ENCODE data around the gene BMP10.

The BMP10 gene

GRCh38 chr2:68889500-68889899 is 18.3 kb upstream of the BMP10 start:
- no peak for DNase-seq (ENCODE audit: low spot score)

GRCh38 chr2:68889021-68889420 is 17.8 kb upstream of the BMP10 start:
- DNase-seq (ENCODE audit: low spot score): no peak

DNA sequence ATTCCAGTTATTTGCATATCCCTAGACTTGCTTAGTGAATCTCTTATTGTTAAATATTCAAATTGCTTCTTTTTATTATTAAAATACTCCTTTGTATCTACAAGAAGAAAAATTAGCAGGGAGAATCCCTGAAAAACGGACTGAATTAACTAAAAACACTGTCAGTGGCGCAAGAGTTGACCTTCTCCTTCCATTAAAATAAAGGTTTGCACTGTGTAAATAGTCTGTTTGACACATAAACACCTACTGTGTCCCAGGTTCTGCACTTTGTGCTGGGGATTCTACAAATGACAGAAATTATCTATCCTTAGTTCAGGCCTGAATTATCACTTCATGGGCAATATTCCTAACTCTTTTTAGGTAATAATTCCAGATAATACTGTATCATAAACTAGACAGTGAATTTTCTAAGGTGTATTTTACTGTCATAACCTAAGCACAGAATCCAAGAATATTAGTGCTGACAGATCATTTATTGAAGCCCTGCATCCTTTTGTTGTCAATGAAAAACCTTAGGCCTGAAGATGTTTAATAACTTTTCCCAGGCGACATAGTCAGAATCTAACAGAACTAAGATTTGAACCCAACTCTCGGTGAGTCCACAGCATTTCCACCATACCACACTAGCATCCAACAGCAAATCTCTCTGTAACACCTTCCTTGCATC is 17.0 kb upstream of the BMP10 start:
- no peak for DNase-seq (ENCODE audit: low spot score)

DNA sequence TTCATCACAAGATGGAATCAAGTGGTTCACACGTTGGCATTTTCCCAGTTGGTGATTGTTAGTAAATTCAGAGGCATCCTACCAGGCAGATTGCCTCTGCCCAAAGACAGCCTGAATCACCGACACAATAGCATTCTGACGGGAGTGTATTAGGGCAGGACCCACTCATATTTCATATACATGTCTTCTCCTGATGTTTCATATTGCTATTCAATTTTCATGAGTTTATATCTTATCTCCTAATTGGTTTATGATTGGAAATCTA is 14.5 kb upstream of the BMP10 start:
- no peak for DNase-seq (ENCODE audit: low spot score)

GRCh38 chr2:68885074-68885810 is 14.0 kb upstream of the BMP10 start:
- DNase-seq (ENCODE audit: low spot score): peak; percentile 66

- no peak for DNase-seq (ENCODE audit: low spot score)
Observed at GRCh38 chr2:68880213-68880612, 9.0 kb upstream of the BMP10 start.

- no peak for DNase-seq (ENCODE audit: low spot score)
Observed at GRCh38 chr2:68879296-68879695, 8.1 kb upstream of the BMP10 start.

DNA sequence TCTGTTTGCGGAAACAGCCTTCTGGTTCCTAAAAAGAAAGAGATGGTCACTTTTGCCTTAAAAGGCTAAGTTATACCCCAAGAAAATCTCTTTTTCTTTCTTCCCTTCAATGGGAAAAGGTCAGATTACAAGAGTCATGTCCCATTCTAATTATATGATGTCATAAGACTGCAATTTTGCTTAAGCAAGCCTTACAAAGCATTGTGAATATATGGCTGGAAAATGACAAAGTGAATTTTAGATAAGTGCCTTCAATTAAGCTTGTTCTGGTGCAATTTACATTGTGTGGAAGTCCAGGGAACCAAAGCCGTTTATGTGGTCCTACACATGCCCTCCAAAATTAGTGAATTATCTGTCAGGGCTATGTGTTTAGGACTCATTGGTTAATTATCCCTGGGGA is 7.6 kb upstream of the BMP10 start:
- DNase-seq (ENCODE audit: low spot score): no peak

DNA sequence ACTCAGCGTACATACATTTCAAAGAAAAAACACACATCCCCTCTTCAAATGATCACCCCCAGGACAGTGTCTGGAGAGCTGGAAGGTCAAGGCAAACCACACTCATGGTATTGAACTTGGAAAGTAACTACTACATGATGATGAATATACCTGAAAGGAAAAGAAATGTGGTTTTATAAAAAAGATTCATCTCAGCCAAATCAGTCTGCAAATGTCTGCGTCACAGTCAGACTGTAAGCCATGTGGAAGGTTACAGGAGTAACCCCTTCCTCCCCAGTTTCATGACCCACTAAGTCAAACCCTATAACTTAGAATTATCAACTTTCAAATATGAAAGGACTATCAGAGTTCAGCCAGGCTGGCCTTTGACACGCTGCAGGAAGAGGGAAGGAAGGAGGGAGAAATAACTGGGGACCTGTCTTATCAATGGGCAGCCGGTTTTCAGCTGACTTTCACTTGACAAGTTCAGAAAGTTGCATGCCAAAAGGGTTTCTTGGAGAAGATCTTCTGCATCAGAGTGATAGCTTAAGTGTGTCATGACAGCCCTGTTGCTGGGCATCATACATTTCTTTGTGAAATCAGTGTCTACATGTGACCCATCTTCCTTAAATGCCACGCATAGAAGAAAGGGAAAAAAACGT is 7.0 kb upstream of the BMP10 start:
- DNase-seq (ENCODE audit: low spot score): no peak

DNA sequence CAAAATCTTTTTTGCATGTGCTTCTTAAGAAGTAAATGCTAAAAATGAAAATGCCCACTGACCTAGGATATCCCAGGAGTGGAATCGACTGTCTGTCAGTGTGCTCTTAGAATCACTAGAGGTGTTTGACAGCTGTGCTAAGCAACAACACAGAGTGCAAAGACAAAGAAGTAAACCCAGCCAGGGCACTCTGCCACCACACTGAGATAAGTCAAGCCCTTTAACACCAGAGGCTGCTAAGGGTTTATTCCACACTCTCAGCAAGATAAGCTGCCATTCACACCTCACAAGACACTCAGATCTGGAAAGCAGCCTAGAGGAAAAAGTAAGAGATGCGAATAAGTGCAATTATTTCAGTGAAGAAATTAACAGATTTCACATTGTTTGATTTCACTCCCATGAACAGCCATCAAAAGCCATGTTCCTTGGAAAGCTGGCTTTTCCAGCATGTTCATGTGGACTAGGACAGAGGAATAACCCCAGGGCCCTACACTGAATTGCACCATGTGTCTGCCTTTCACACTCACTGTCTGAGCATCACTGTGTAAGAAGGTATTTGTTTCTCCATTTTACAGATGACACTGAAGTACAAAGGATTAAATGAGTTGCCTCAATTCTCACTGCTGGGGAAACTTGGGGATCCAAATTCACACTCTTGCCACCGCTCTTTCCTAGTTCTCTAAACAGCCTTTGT is 6.0 kb upstream of the BMP10 start:
- no peak for DNase-seq (ENCODE audit: low spot score)

GRCh38 chr2:68870215-68870614 is 982 bp downstream of the BMP10 start:
- no peak for DNase-seq (ENCODE audit: low spot score)

GRCh38 chr2:68865108-68865507 is 6.1 kb downstream of the BMP10 start:
- DNase-seq (ENCODE audit: low spot score): no peak

- no peak for DNase-seq (ENCODE audit: low spot score)
Observed at GRCh38 chr2:68863996-68864395, 7.2 kb downstream of the BMP10 start.

- no peak for DNase-seq (ENCODE audit: low spot score)
Observed at GRCh38 chr2:68862889-68863288, 8.3 kb downstream of the BMP10 start.

DNA sequence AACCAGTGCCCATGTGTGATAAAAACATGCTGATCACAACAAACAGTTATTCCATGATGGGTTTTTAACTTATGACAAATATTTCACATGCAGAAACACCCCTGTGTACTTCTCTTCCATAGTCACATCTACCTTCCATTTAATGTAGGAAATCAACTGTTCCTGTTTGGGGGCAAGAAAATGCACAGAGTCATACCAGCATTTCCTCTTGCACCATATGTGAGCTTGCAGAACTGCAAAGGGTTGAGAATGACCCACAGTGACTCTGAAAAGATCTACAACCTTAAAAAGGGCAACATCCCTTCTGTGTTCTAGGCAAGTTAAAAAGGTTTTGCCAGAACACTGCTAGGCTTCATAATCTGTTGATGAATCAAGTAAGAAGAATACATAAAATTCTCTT is 9.9 kb downstream of the BMP10 start:
- no peak for DNase-seq (ENCODE audit: low spot score)

- DNase-seq (ENCODE audit: low spot score): no peak
Observed at GRCh38 chr2:68860111-68860510, 11.1 kb downstream of the BMP10 start.

DNA sequence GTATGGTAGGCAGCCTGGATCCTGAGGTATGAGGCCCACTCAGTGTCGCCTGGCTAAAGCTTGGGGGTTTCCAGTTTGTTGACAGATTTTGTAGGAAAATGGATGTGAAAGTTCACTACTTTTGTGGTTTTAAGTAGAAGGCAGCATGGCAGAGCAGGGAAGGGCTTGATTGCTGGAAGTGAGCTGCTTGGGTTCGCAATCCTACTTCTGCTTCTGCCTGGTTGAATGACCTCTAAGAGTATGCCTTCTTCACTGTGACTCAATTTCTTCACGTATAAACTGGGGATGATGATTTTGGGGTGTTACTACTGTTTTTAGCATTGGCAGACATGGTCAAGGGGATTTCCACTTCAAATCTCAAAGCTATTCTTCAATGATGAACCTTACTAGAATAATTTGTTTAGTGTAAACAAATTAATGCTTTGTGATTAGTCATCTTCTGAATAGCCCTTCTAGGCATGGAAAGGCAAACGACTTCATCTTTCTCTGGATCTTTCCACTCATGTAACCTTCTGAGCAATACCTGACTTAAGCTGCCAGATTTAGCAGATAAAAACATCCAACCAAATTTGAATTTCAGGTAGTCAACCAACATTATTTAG is 13.2 kb downstream of the BMP10 start:
- peak; percentile 22 for DNase-seq (ENCODE audit: low spot score)

- DNase-seq (ENCODE audit: low spot score): no peak
Observed at GRCh38 chr2:68857202-68857845, 13.9 kb downstream of the BMP10 start.

GRCh38 chr2:68855550-68855949 is 15.6 kb downstream of the BMP10 start:
- DNase-seq (ENCODE audit: low spot score): no peak

DNA sequence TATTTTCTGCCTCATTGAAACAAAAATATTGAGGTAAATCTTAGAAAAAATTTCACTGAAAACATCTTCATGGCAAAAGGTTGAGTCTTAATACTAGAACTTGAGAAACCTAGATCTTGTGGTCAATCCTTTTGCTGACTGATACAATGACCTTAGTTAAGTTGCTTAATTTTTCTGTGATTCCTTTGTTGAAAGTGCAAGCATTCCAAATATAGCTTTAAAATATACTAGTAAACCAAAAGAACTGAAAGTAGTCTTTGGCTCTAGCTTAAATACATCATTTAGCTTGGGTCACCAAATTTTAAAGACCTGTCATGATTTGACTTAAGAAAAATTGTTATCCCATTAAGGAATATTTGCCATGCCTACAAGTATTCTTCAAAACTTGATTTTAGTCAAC is 16.7 kb downstream of the BMP10 start:
- DNase-seq (ENCODE audit: low spot score): no peak

DNA sequence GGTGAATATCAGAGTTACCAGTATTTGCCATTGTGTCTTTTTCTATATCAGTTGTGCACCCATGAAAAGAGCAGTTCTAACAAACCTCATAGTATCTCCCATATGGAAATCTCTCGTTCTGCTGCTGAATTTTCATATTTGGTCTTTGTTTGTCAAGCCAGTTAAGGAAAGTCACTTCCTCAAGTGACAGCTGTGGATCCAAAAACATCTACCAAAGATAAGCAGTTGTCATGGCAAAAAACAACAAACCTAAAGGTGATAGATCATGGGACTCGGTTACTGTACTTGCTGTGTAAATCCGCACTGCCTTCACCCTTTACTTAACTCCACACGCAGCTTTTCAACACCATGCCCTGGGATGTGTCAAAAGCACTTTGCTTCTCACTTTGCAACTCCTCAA is 17.3 kb downstream of the BMP10 start:
- no peak for DNase-seq (ENCODE audit: low spot score)

GRCh38 chr2:68853035-68853434 is 18.2 kb downstream of the BMP10 start:
- no peak for DNase-seq (ENCODE audit: low spot score)
